Measurements from ENCODE around the gene CDH12.

GRCh38 chr5:21858441-21858840, 994.7 kb downstream of the CDH12 start:
- TF ChIP-seq CTCF (IDR thresholded peaks at IDR 0.05), result no peak
- TF ChIP-seq RFX5 (IDR thresholded peaks at IDR 0.05), result no peak
- TF ChIP-seq USF2 (IDR thresholded peaks at IDR 0.05), result no peak
- TF ChIP-seq KDM5A (IDR thresholded peaks at IDR 0.05), result no peak
- TF ChIP-seq CHD2 (IDR thresholded peaks at IDR 0.05; ENCODE audit: low read length, partially characterized antibody), result no peak
- TF ChIP-seq POLR2A (IDR thresholded peaks at IDR 0.05; ENCODE audit: low read length), result no peak
- no peak for TF ChIP-seq EP300 (IDR thresholded peaks at IDR 0.05)
- TF ChIP-seq CEBPB (IDR thresholded peaks at IDR 0.05), result no peak
- TF ChIP-seq MAFK (IDR thresholded peaks at IDR 0.05; ENCODE audit: partially characterized antibody), result no peak
- no peak for TF ChIP-seq ELK1 (IDR thresholded peaks at IDR 0.05; ENCODE audit: low read depth, low read length)
- no peak for TF ChIP-seq SMC3 (IDR thresholded peaks at IDR 0.05)
